SK-MEL-5 (cell line): ENCODE results near the gene CACNA1C. TPM values are rescaled to one million over a fixed set of nuclear protein-coding genes. Genes with fewer than 3 reads are reported as not detected.

Experiments
- DNase-seq: peaks from one replicate; pipeline ENCODE4 v3.0.0-alpha.2; 2016; ENCODE audit warnings: low read depth, low spot score
- in situ Hi-C: cut with HindIII; loops from 2 replicates; pipeline ENCODE4 v1.10.0; 2016; ENCODE audit warnings: low sequenced_read_pairs, high pct_unique_total_duplicates, low pct_unique_long_range_greater_than_20kb
- total RNA-seq: library from RNA; depleted of rRNA; stranded (reverse); fragments of >200 nt; shearing (Covaris generic); gene quantifications from 2 replicates; pipeline ENCODE4 v1.2.3, GENCODE V29; 2014

Gene CACNA1C
- total RNA-seq, 1 experiment from 2014 or later, result 0.05 TPM

- in situ Hi-C loops, result no loop called here
- DNase-seq, result no peak
These were observed 477.0 kb downstream of the CACNA1C start for GRCh38 chr12:2529807-2530206.

DNA sequence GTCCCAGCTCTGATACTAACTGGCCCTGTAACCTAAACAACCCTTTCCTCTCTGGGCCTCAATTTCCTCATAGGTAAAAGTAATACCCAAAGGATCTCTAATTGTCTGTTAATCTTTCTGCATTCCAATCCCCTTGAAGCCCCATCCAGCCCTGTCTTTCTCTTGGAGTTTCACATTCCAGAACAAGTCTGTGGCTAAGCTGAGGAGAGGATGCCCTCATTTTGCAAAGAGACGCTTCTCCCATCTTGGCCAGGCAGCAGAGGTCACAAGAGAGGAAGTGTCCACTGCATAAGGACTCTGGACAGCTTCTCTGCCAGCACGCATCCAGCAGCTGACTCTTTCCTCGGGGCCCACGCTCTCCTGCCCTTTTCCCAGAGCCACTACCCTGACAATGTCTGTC, 478.6 kb downstream of the CACNA1C start:
- DNase-seq, result no peak
- in situ Hi-C loops, result no loop called here

GRCh38 chr12:2533036-2533435, 480.2 kb downstream of the CACNA1C start:
- DNase-seq, result no peak
- in situ Hi-C loops, result no loop called here

DNA sequence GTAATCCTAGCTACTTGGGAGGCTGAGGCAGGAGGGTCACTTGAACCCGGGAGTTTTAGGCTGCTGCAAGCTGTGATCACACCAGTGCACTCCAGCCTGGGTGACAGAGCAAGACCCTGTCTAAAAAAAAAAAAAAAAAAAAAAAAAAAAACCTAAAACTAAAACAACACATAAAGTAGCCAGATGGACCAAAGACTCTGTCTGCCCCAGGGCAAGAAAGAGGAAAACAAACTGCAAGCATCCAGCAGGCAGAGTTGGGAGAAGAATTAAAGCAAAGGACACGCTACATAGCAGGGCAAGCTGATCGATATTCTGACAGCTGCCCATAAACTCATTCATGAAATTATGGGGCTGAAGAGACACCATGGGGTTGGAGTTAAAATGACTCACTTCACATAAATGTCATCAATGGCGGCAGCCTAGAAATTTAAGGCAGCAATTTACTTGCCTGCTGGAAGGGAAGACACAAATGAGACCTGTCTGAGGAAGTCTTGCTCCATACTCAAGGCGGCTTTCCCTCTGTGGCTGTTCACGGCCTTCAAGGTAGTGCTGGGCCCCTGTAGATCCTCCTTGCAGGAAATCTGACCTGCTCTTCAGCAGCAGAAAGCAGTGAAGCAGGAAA, 482.9 kb downstream of the CACNA1C start:
- no peak for DNase-seq
- in situ Hi-C loops, result no loop called here

- DNase-seq, result no peak
- in situ Hi-C loops, result no loop called here
These were observed 483.9 kb downstream of the CACNA1C start for GRCh38 chr12:2536724-2537123.

- DNase-seq, result no peak
- in situ Hi-C loops, result no loop called here
These were observed 485.2 kb downstream of the CACNA1C start for GRCh38 chr12:2537868-2538541.

- no peak for DNase-seq
- in situ Hi-C loops, result no loop called here
These were observed 487.2 kb downstream of the CACNA1C start for GRCh38 chr12:2539938-2540337.

- in situ Hi-C loops, result no loop called here
- DNase-seq, result no peak
These were observed 487.8 kb downstream of the CACNA1C start for GRCh38 chr12:2540535-2540941.

DNA sequence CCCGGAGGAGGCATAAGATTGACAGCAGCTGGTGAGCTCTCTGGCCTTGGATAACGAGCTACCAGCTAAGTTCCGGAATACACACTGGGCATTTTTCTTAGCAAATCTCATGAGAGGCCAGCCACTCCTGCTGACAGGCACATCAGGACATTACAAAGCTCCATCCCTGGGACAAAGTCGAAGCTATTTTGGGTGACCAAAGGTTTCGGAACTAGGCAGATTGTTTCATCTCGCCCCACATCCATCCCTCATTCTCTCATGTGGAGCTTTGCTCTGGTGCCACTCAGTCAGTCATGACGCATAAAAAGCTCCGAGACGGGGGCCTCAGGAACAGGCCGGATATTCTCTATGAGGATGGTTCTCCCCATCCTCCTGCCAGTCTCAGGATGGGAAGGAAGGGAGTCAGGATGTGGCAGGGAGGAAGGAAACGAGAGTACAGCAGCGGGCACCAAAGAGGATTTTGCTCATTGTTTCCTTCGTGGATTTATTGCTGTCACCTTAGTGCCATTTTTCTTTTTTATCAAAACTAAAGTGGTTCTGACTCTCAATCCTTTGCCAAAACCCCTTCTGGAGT, 488.9 kb downstream of the CACNA1C start:
- no peak for DNase-seq
- in situ Hi-C loops, result no loop called here

- no peak for DNase-seq
- in situ Hi-C loops, result no loop called here
These were observed 491.0 kb downstream of the CACNA1C start for GRCh38 chr12:2543801-2544200.

DNA sequence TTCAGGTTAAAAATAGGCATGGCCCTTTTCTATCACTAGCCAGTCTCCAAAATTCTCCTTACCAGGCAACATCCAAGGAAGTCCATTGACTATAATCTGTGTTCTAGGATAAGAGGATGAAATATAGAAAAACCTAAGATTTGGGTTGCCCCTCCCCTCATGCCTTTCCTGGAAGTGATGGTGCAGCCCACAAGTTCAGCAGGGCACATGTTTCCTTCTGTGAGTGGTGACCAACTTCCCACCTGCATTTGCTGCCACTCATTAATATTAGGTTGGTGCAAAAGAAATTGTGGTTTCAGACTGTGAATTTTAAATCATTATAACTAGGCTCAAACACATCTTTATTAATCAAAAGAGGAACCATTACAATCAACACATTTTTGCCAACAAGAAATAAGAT, 491.4 kb downstream of the CACNA1C start:
- no peak for DNase-seq
- in situ Hi-C loops, result no loop called here

DNA sequence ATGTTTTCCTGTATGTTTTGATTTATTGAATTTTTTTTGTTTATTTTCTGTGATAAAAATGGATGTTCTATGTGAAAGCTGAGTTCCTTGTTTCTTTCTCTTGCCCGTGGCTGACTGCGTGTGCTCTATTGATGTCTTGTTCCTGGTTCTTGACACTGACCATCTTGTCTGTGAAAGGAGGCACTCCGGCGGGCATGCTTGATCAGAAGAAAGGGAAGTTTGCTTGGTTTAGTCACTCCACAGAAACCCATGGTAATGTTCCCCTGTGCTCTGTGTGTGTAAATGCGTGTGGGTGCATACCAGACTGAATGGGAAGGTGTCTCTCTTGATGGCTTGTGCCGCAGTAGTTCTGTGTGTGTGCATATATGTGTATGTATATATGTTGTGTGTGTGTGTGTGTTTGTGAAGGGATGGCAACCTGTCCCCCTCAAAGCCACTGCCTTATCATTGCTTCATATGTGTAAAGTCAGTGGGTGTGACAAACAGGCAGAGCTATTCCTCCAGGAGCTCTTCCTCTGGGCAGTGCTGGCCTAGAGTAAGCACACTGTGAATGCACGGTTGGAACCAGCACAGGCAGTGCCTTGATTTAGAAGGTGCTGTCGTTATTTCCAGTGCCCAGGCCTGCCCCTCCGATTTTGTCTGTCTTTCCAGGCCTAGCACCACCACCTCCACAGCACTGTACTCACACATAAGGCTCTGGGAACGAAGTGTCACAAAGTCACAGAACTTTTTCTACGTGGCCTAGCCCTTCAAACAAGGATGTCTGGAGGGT, 494.7 kb downstream of the CACNA1C start:
- DNase-seq, result no peak
- in situ Hi-C loops, result no loop called here

GRCh38 chr12:2548081-2548480, 495.3 kb downstream of the CACNA1C start:
- in situ Hi-C loops, result no loop called here
- no peak for DNase-seq

- no peak for DNase-seq
- in situ Hi-C loops, result no loop called here
These were observed 498.0 kb downstream of the CACNA1C start for GRCh38 chr12:2550561-2551411.

- no peak for DNase-seq
These were observed 498.7 kb downstream of the CACNA1C start for GRCh38 chr12:2551412-2551900.

GRCh38 chr12:2552000-2552756, 499.4 kb downstream of the CACNA1C start:
- no peak for DNase-seq
- in situ Hi-C loops, result no loop called here

More at GRCh38 chr12:2551412-2551900, 498.7 kb downstream of the CACNA1C start:
- in situ Hi-C loops, result no loop called here
